Uterus (tissue), 2 donors: ENCODE measurements around the gene DNAH1.

Experiments used
- CTCF ChIP-seq, 4 experiments: fragments of 200-600 bp in 2 of 4; fragments of 450-650 bp in 2 of 4; sonication (generic) in 2 of 4; IDR thresholded peaks; one replicate each; pipeline ENCODE4 v1.5.1; 2016 to 2019; ENCODE audit warnings: antibody characterized with exemption in 4 of 4, mild to moderate bottlenecking in 2 of 4, moderate library complexity in 1 of 4
- POLR2A ChIP-seq, 2 donors: fragments of 450-650 bp; IDR thresholded peaks; one replicate each; pipeline ENCODE4 v1.6.1; 2016; ENCODE audit warnings: antibody characterized with exemption in 2 of 2, mild to moderate bottlenecking in 1 of 2, moderate library complexity in 1 of 2

- TF ChIP-seq POLR2A (IDR thresholded peaks at IDR 0.05) = no peak
- no peak for TF ChIP-seq CTCF (IDR thresholded peaks at IDR 0.05)
Measured at GRCh38 chr3:52317208-52318000, 1.3 kb downstream of the DNAH1 start.
